Neural cell (in vitro differentiated cells): ENCODE results near the gene LRRC8E.

Experiments
- EZH2 ChIP-seq: fragments of 200-600, 300-800 bp; shearing (Covaris generic), sonication (generic); IDR thresholded peaks from 2 replicates; pipeline ENCODE4 v1.6.1; 2014; ENCODE audit warnings: antibody characterized with exemption, low read length, borderline replicate concordance, mild to moderate bottlenecking; ENCODE audit not compliant: insufficient read depth, poor library complexity, severe bottlenecking
- POLR2AphosphoS5 ChIP-seq: IDR thresholded peaks from 2 replicates; pipeline ENCODE4 v1.6.1; 2012
- SMC3 ChIP-seq: fragments of 450-650 bp; conservative IDR thresholded peaks from 2 replicates; pipeline ENCODE4 v1.6.1; 2014; ENCODE audit warnings: antibody characterized with exemption, mild to moderate bottlenecking, moderate library complexity; ENCODE audit not compliant: poor library complexity
- TF ChIP-seq, protein P1 (sequence below): fragments of 450-650 bp; IDR thresholded peaks from 2 replicates; pipeline ENCODE4 v1.5.1; 2014; ENCODE audit warnings: antibody characterized with exemption, mild to moderate bottlenecking, moderate library complexity; ENCODE audit not compliant: poor library complexity, severe bottlenecking
- TF ChIP-seq, protein P2 (sequence below): IDR thresholded peaks from 2 replicates; pipeline ENCODE4 v1.6.1; 2012; ENCODE audit warnings: borderline replicate concordance

DNA sequence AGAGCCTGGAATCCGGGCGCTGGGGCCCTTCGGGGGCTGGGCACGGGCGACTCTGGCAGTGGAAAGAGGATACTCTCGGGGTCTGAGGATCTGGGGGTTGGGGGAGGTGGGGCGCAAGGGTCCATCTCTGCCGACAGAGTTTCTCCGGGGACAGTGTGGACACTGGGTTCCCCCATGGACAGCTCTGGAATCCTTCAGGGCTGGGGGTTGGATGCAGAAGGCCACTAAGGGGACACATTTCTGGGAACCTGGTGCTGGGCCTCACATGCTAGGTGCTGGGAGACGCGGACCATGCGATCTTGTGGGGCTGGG is 28.6 kb downstream of the LRRC8E start:
- TF ChIP-seq, protein P1, sequence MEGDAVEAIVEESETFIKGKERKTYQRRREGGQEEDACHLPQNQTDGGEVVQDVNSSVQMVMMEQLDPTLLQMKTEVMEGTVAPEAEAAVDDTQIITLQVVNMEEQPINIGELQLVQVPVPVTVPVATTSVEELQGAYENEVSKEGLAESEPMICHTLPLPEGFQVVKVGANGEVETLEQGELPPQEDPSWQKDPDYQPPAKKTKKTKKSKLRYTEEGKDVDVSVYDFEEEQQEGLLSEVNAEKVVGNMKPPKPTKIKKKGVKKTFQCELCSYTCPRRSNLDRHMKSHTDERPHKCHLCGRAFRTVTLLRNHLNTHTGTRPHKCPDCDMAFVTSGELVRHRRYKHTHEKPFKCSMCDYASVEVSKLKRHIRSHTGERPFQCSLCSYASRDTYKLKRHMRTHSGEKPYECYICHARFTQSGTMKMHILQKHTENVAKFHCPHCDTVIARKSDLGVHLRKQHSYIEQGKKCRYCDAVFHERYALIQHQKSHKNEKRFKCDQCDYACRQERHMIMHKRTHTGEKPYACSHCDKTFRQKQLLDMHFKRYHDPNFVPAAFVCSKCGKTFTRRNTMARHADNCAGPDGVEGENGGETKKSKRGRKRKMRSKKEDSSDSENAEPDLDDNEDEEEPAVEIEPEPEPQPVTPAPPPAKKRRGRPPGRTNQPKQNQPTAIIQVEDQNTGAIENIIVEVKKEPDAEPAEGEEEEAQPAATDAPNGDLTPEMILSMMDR = no peak
- TF ChIP-seq POLR2AphosphoS5 (no peak), EZH2 (peak; percentile 33), SMC3 (no peak)
- TF ChIP-seq, protein P2, sequence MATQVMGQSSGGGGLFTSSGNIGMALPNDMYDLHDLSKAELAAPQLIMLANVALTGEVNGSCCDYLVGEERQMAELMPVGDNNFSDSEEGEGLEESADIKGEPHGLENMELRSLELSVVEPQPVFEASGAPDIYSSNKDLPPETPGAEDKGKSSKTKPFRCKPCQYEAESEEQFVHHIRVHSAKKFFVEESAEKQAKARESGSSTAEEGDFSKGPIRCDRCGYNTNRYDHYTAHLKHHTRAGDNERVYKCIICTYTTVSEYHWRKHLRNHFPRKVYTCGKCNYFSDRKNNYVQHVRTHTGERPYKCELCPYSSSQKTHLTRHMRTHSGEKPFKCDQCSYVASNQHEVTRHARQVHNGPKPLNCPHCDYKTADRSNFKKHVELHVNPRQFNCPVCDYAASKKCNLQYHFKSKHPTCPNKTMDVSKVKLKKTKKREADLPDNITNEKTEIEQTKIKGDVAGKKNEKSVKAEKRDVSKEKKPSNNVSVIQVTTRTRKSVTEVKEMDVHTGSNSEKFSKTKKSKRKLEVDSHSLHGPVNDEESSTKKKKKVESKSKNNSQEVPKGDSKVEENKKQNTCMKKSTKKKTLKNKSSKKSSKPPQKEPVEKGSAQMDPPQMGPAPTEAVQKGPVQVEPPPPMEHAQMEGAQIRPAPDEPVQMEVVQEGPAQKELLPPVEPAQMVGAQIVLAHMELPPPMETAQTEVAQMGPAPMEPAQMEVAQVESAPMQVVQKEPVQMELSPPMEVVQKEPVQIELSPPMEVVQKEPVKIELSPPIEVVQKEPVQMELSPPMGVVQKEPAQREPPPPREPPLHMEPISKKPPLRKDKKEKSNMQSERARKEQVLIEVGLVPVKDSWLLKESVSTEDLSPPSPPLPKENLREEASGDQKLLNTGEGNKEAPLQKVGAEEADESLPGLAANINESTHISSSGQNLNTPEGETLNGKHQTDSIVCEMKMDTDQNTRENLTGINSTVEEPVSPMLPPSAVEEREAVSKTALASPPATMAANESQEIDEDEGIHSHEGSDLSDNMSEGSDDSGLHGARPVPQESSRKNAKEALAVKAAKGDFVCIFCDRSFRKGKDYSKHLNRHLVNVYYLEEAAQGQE = no peak
